Neural cell (in vitro differentiated cells): Measurements from ENCODE around the gene PSMB11. TPM values are rescaled to one million over a fixed set of nuclear protein-coding genes. Genes with fewer than 3 reads are reported as not detected.

ENCODE experiments used
- H2AFZ ChIP-seq: fragments of 200-600, 300-800 bp; sonication (generic), shearing (Covaris generic); 2 replicates; pipeline ENCODE4 v1.6.0; 2014; ENCODE audit warnings: low read depth, mild to moderate bottlenecking, antibody characterized with exemption, low read length, moderate library complexity
- H3F3A ChIP-seq: fragments of 200-600 bp; shearing (Covaris generic); 2 replicates; pipeline ENCODE4 v1.6.1; 2016; ENCODE audit warnings: mild to moderate bottlenecking, moderate library complexity, mixed read lengths, antibody characterized with exemption, low read length; ENCODE audit not compliant: insufficient read depth, poor library complexity, severe bottlenecking
- H3K27ac ChIP-seq: fragments of 200-600, 300-800 bp; sonication (generic), shearing (Covaris generic); 2 replicates; pipeline ENCODE4 v1.5.1; 2014; ENCODE audit warnings: mild to moderate bottlenecking, low read length, moderate library complexity
- H3K27me3 ChIP-seq: fragments of 300-800, 200-600 bp; sonication (generic), shearing (Covaris generic); 2 replicates; pipeline ENCODE4 v1.6.0; 2014; ENCODE audit warnings: mild to moderate bottlenecking, low read depth, low read length, moderate library complexity; ENCODE audit not compliant: insufficient read depth
- H3K36me3 ChIP-seq: fragments of 300-800, 200-600 bp; sonication (generic), shearing (Covaris generic); 2 replicates; pipeline ENCODE4 v1.5.1; 2014; ENCODE audit warnings: mild to moderate bottlenecking, antibody characterized with exemption, low read length, moderate library complexity; ENCODE audit not compliant: insufficient read depth
- H3K4me2 ChIP-seq: fragments of 300-800, 200-600 bp; sonication (generic), shearing (Covaris generic); 2 replicates; pipeline ENCODE4 v1.6.0; 2014; ENCODE audit warnings: mild to moderate bottlenecking, low read length
- H3K4me3 ChIP-seq: fragments of 300-800, 200-600 bp; sonication (generic), shearing (Covaris generic); 2 replicates; pipeline ENCODE4 v1.5.1; 2014; ENCODE audit warnings: mild to moderate bottlenecking, low read length, moderate library complexity
- H3K79me2 ChIP-seq: fragments of 200-600 bp; shearing (Covaris generic); replicated peaks from 2 replicates; pipeline ENCODE4 v1.6.0; 2014; ENCODE audit warnings: mild to moderate bottlenecking, low read length, moderate library complexity; ENCODE audit not compliant: insufficient read depth
- H3K9ac ChIP-seq: fragments of 300-800, 200-600 bp; sonication (generic), shearing (Covaris generic); 2 replicates; pipeline ENCODE4 v1.6.1; 2016; ENCODE audit warnings: mild to moderate bottlenecking, low read length, mixed read lengths
- H3K9me2 ChIP-seq: fragments of 200-600 bp; shearing (Covaris generic); 2 replicates; pipeline ENCODE4 v1.6.1; 2016; ENCODE audit warnings: mild to moderate bottlenecking, low read length, mixed read lengths; ENCODE audit not compliant: insufficient read depth
- H3K9me3 ChIP-seq: fragments of 200-600, 300-800 bp; sonication (generic), shearing (Covaris generic); 2 replicates; pipeline ENCODE4 v1.6.1; 2016; ENCODE audit warnings: mild to moderate bottlenecking, mixed run types, low read length, moderate library complexity, mixed read lengths
- H4K20me1 ChIP-seq: fragments of 200-600 bp; shearing (Covaris generic); 2 replicates; pipeline ENCODE4 v1.6.1; 2016; ENCODE audit warnings: mild to moderate bottlenecking, mixed run types; ENCODE audit not compliant: insufficient read depth
- EP300 ChIP-seq: fragments of 450-650 bp; conservative IDR thresholded peaks from 2 replicates; pipeline ENCODE4 v1.6.1; 2014; ENCODE audit warnings: antibody characterized with exemption, mild to moderate bottlenecking, moderate library complexity; ENCODE audit not compliant: poor library complexity, severe bottlenecking
- EZH2 ChIP-seq: fragments of 200-600, 300-800 bp; shearing (Covaris generic), sonication (generic); IDR thresholded peaks from 2 replicates; pipeline ENCODE4 v1.6.1; 2014; ENCODE audit warnings: antibody characterized with exemption, low read length, borderline replicate concordance, mild to moderate bottlenecking; ENCODE audit not compliant: insufficient read depth, poor library complexity, severe bottlenecking
- POLR2AphosphoS5 ChIP-seq: IDR thresholded peaks from 2 replicates; pipeline ENCODE4 v1.6.1; 2012
- RAD21 ChIP-seq: fragments of 450-650 bp; conservative IDR thresholded peaks from 2 replicates; pipeline ENCODE4 v1.6.1; 2014; ENCODE audit warnings: antibody characterized with exemption, mild to moderate bottlenecking, moderate library complexity
- SMC3 ChIP-seq: fragments of 450-650 bp; conservative IDR thresholded peaks from 2 replicates; pipeline ENCODE4 v1.6.1; 2014; ENCODE audit warnings: antibody characterized with exemption, mild to moderate bottlenecking, moderate library complexity; ENCODE audit not compliant: poor library complexity
- TAF1 ChIP-seq: IDR thresholded peaks from 2 replicates; pipeline ENCODE4 v1.6.1; 2012; ENCODE audit warnings: low read depth
- polyA plus RNA-seq: library from polyadenylated mRNA; depleted of rRNA; stranded (reverse); fragments of >200 nt; gene quantifications from 2 replicates; pipeline ENCODE4 v1.2.3, GENCODE V29; 2014
- TF ChIP-seq, protein P1 (sequence below): fragments of 450-650 bp; IDR thresholded peaks from 2 replicates; pipeline ENCODE4 v1.5.1; 2014; ENCODE audit warnings: antibody characterized with exemption, mild to moderate bottlenecking, moderate library complexity; ENCODE audit not compliant: poor library complexity, severe bottlenecking
- TF ChIP-seq, protein P2 (sequence below): IDR thresholded peaks from 2 replicates; pipeline ENCODE4 v1.6.1; 2012; ENCODE audit warnings: borderline replicate concordance

PSMB11 gene
- polyA plus RNA-seq, 1 donor from 2014 or later: not detected

DNA sequence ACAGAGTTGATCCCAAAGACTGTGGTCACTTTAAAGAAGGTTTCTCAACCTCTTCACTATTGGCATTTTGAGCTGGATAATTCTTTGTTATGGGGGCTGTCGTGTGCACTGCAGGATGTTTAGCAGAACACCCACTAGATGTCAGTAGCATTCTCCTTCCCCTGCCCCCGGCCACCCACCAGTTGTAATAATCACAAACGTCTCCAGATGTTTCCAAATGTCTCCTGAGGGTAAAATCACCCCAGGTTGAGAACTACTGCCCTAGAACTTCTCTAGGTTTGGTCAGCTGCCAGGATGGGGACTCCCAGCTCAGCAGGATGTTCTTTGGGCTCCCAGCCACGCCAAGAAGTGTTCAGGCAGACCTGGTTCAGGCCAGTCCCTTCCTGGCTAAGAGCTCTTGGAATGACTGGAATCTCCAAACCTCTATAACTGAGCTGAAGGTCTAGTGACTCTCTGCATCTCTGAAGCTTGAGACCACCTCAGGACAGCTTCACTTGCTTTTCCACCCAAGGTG, 47.2 kb upstream of the PSMB11 start:
- H2AFZ ChIP-seq: no peak overlapping the region
- no peak overlapping the region for H3K4me3 ChIP-seq
- no peaks in the 10 kb centered on the region for H3K79me2 ChIP-seq
- no peaks in the 10 kb centered on the region for H4K20me1 ChIP-seq
- H3K36me3 ChIP-seq: no peaks in the 10 kb centered on the region
- no peak overlapping the region for H3K4me2 ChIP-seq
- no peaks in the 10 kb centered on the region for H3K9me3 ChIP-seq
- no peaks in the 10 kb centered on the region for H3K9me2 ChIP-seq
- no peak overlapping the region for H3K9ac ChIP-seq
- H3F3A ChIP-seq: no peaks in the 10 kb centered on the region
- no peak overlapping the region for H3K27ac ChIP-seq
- no peaks in the 10 kb centered on the region for H3K27me3 ChIP-seq
- no peak for TF ChIP-seq EZH2
- TF ChIP-seq, protein P1, sequence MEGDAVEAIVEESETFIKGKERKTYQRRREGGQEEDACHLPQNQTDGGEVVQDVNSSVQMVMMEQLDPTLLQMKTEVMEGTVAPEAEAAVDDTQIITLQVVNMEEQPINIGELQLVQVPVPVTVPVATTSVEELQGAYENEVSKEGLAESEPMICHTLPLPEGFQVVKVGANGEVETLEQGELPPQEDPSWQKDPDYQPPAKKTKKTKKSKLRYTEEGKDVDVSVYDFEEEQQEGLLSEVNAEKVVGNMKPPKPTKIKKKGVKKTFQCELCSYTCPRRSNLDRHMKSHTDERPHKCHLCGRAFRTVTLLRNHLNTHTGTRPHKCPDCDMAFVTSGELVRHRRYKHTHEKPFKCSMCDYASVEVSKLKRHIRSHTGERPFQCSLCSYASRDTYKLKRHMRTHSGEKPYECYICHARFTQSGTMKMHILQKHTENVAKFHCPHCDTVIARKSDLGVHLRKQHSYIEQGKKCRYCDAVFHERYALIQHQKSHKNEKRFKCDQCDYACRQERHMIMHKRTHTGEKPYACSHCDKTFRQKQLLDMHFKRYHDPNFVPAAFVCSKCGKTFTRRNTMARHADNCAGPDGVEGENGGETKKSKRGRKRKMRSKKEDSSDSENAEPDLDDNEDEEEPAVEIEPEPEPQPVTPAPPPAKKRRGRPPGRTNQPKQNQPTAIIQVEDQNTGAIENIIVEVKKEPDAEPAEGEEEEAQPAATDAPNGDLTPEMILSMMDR: peak; percentile 64
- TF ChIP-seq TAF1: no peak
- peak; percentile 56 for TF ChIP-seq SMC3
- no peak for TF ChIP-seq POLR2AphosphoS5
- TF ChIP-seq, protein P2, sequence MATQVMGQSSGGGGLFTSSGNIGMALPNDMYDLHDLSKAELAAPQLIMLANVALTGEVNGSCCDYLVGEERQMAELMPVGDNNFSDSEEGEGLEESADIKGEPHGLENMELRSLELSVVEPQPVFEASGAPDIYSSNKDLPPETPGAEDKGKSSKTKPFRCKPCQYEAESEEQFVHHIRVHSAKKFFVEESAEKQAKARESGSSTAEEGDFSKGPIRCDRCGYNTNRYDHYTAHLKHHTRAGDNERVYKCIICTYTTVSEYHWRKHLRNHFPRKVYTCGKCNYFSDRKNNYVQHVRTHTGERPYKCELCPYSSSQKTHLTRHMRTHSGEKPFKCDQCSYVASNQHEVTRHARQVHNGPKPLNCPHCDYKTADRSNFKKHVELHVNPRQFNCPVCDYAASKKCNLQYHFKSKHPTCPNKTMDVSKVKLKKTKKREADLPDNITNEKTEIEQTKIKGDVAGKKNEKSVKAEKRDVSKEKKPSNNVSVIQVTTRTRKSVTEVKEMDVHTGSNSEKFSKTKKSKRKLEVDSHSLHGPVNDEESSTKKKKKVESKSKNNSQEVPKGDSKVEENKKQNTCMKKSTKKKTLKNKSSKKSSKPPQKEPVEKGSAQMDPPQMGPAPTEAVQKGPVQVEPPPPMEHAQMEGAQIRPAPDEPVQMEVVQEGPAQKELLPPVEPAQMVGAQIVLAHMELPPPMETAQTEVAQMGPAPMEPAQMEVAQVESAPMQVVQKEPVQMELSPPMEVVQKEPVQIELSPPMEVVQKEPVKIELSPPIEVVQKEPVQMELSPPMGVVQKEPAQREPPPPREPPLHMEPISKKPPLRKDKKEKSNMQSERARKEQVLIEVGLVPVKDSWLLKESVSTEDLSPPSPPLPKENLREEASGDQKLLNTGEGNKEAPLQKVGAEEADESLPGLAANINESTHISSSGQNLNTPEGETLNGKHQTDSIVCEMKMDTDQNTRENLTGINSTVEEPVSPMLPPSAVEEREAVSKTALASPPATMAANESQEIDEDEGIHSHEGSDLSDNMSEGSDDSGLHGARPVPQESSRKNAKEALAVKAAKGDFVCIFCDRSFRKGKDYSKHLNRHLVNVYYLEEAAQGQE: no peak
- peak; percentile 52 for TF ChIP-seq RAD21

DNA sequence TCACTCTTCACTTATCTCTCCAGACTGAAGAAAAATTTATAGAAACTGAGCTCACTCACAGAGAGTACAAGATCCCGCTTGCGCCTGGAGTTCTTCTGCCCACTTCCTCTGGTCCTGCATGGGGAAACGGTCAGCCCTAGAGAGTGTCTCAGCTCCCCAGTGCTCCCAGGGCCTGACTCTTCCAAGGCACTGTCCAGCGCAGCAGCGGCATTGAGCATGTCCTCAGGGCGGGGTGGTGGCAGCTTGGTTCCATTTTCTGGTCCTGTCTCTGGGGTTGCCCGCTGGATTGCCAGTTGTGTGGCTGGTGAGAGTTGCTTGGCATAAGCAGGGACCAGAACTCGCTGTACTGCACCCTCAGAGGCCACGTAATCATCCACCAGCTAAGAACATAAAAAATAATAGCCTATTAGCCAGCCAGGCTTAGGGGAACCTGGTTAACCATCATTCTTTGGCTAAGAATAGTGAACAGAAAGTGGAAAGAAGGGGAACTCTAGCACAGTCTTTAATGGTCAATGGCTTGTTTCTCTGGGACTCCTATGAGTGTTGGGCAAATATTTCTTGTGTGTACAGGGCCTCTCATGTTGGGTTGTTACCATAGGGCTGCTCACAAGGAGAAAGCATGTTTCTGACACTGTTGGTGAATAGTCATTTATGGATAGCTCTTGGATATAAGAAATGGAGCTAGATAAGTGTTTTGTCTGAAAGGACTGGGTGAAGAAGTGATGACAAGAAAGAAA, 46.0 kb upstream of the PSMB11 start:
- Histone ChIP-seq H3K4me2 (no peak overlapping the region), H3K36me3 (no peaks in the 10 kb centered on the region), H3K4me3 (no peak overlapping the region), H3K9me3 (no peaks in the 10 kb centered on the region), H2AFZ (no peak overlapping the region), H3K9me2 (no peaks in the 10 kb centered on the region), H3K9ac (no peak overlapping the region), H3K27ac (no peak overlapping the region), H4K20me1 (no peaks in the 10 kb centered on the region), H3K27me3 (no peaks in the 10 kb centered on the region), H3K79me2 (no peaks in the 10 kb centered on the region), H3F3A (no peaks in the 10 kb centered on the region)
- TF ChIP-seq SMC3 (no peak), EP300 (no peak), POLR2AphosphoS5 (no peak), EZH2 (no peak)
